BJ (cell line): ENCODE measurements around the gene ARR3. TPM values are rescaled to one million over a fixed set of nuclear protein-coding genes. Genes with fewer than 3 reads are reported as not detected.

Experiments
- CTCF ChIA-PET: fragments of 350-600 bp; formaldehyde crosslinking; extraction: SDS; loops from one replicate; lab custom pipeline; 2021; ENCODE audit warnings: antibody characterized with exemption, inconsistent platforms; lab: Yijun Ruan, JAX
- POLR2A ChIA-PET: fragments of 300-600 bp; sonication (Branson Sonifier 250); formaldehyde crosslinking; extraction: SDS; loops from one replicate; lab custom pipeline; 2021; ENCODE audit warnings: antibody characterized with exemption; lab: Charles Lee
- DNase-seq: peaks from one replicate; pipeline ENCODE4 v3.0.0-alpha.2; 2011; ENCODE audit warnings: low read depth
- H3K27me3 ChIP-seq: 2 replicates; pipeline ENCODE4 v1.6.0; 2011; ENCODE audit warnings: low read length; ENCODE audit not compliant: control insufficient read depth, insufficient read depth
- H3K36me3 ChIP-seq: 2 replicates; pipeline ENCODE4 v1.5.1; 2011; ENCODE audit warnings: low read length; ENCODE audit not compliant: control insufficient read depth, insufficient read depth
- H3K4me3 ChIP-seq: 2 replicates; pipeline ENCODE4 v1.5.1; 2011; ENCODE audit warnings: low read depth, mild to moderate bottlenecking, control low read depth, low read length
- polyA plus RNA-seq: library from polyadenylated mRNA; depleted of rRNA; stranded (reverse); fragments of >200 nt; gene quantifications from 2 replicates; pipeline ENCODE4 v1.2.3, GENCODE V29; 2011; rRNA removed
- small RNA-seq: library from RNA; depleted of rRNA; stranded (forward); fragments of <200 nt; gene quantifications from one replicate; pipeline ENCODE3, GENCODE V24; 2012; ENCODE audit warnings: low replicate concordance, low read depth; ENCODE audit not compliant: insufficient read length
- TF ChIP-seq, protein P1 (sequence below): IDR thresholded peaks from 2 replicates; pipeline ENCODE4 v1.5.1; 2011; ENCODE audit warnings: low read depth, mild to moderate bottlenecking, control low read depth, inconsistent platforms, low read length, moderate library complexity; ENCODE audit not compliant: insufficient read depth

Gene ARR3
- polyA plus RNA-seq, 1 experiment: not detected

DNA sequence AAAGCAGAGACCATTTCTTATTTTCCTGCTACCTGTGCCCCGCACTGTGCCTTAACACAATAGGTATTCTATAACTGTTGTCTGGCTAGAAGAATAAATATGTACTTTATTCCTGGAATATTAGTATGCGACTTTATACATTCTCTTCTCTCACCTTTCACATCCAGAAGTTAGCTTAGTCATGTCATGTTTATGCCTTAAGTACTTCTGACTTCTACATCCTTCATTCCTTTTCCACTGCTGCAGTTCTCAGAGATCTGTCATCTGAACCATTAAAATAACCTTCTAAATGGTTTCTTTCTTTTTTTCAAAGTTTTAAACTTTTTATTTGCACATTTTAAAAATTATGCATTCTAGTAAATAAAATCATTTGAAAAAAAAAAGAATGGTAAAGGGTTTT lies 56.2 kb downstream of the ARR3 start:
- CTCF ChIA-PET: no interaction called here
- POLR2A ChIA-PET: no interaction called here

DNA sequence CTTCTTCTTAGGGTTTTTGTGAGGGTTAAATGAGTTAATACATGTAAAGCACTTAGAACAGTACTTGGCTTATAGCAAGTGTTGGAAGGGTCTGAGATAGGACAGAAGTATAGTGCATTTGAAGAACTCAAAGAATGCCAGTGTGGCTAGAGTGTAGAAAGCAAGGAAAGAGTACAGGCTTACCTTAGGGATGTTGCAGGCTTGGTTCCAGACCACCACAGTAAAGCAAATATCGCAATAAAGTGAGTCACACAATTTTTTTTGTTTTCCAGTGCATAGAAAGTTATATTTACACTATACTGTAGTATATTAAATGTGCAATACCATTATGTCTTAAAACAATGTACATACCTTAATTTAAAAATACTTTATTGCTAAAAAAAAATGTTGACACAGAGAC lies 63.0 kb downstream of the ARR3 start:
- Histone ChIP-seq H3K27me3 (no peaks in the 10 kb centered on the region), H3K4me3 (no peak overlapping the region), H3K36me3 (no peaks in the 10 kb centered on the region)
- POLR2A ChIA-PET: no interaction called here
- DNase-seq: no peak
- CTCF ChIA-PET: interaction anchor here (1.7 kb wide), 1 partner anchor 9 kb away, joined by 5 read pairs; no protein-coding TSS in a partner anchor
- TF ChIP-seq, protein P1, sequence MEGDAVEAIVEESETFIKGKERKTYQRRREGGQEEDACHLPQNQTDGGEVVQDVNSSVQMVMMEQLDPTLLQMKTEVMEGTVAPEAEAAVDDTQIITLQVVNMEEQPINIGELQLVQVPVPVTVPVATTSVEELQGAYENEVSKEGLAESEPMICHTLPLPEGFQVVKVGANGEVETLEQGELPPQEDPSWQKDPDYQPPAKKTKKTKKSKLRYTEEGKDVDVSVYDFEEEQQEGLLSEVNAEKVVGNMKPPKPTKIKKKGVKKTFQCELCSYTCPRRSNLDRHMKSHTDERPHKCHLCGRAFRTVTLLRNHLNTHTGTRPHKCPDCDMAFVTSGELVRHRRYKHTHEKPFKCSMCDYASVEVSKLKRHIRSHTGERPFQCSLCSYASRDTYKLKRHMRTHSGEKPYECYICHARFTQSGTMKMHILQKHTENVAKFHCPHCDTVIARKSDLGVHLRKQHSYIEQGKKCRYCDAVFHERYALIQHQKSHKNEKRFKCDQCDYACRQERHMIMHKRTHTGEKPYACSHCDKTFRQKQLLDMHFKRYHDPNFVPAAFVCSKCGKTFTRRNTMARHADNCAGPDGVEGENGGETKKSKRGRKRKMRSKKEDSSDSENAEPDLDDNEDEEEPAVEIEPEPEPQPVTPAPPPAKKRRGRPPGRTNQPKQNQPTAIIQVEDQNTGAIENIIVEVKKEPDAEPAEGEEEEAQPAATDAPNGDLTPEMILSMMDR: no peak

More for the DNA sequence above, 56.2 kb downstream of the ARR3 start:
- Histone ChIP-seq H3K36me3 (no peaks in the 10 kb centered on the region), H3K27me3 (no peaks in the 10 kb centered on the region), H3K4me3 (no peak overlapping the region)
- DNase-seq: no peak
- TF ChIP-seq, protein P1: no peak

Small RNA genes lying within 50 kb of the gene (small RNA-seq; reads per million reads assigned to genes)
- not detected for gene RNA5SP507

Other genes with a start within 250 kb of the ARR3 start
- gene AWAT2, start 218.4 kb upstream of the ARR3 start, polyA plus RNA-seq: not detected in 2 replicates
- gene OTUD6A, start 205.9 kb upstream of the ARR3 start, polyA plus RNA-seq: not detected in 2 replicates
- gene IGBP1, start 134.9 kb upstream of the ARR3 start, polyA plus RNA-seq: 68.3 and 86.4 TPM in 2 replicates
- gene DGAT2L6, start 90.9 kb upstream of the ARR3 start, polyA plus RNA-seq: not detected in 2 replicates
- gene AWAT1, start 33.7 kb upstream of the ARR3 start, polyA plus RNA-seq: not detected in 2 replicates
- gene P2RY4, start 8.1 kb upstream of the ARR3 start, polyA plus RNA-seq: 0.15 and 0.22 TPM in 2 replicates
- not detected in 2 replicates for gene RAB41, start 13.8 kb downstream of the ARR3 start, polyA plus RNA-seq
- gene PDZD11, start 21.6 kb downstream of the ARR3 start, polyA plus RNA-seq: 91.9 and 150 TPM in 2 replicates
- 10.8 and 13.3 TPM in 2 replicates for gene KIF4A, start 21.8 kb downstream of the ARR3 start, polyA plus RNA-seq
- gene GDPD2, start 155.0 kb downstream of the ARR3 start, polyA plus RNA-seq: not detected in 2 replicates
- 9.8 and 14.3 TPM in 2 replicates for gene DLG3, start 176.5 kb downstream of the ARR3 start, polyA plus RNA-seq